Fibroblast of lung (primary cell): ENCODE results near the gene HK3. TPM values are rescaled to one million over a fixed set of nuclear protein-coding genes. Genes with fewer than 3 reads are reported as not detected.

ENCODE experiments used
- DNase-seq, 2 donors: peaks; one replicate each; pipeline versions ENCODE4 v3.0.0 to v3.0.0-alpha.2; 2010; ENCODE audit warnings: low read depth in 2 of 2
- H2AFZ ChIP-seq: 2 replicates; pipeline ENCODE4 v1.5.1; 2012; ENCODE audit warnings: low read length, control low read depth, inconsistent platforms
- H3K27ac ChIP-seq: 2 replicates; pipeline ENCODE4 v1.5.1; 2011; ENCODE audit warnings: low read length, control low read depth; ENCODE audit not compliant: insufficient read depth
- H3K27me3 ChIP-seq: 2 replicates; pipeline ENCODE4 v1.5.1; 2011; ENCODE audit warnings: mild to moderate bottlenecking, low read length; ENCODE audit not compliant: control insufficient read depth, insufficient read depth
- H3K36me3 ChIP-seq: 2 replicates; pipeline ENCODE4 v1.5.1; 2011; ENCODE audit warnings: low read length; ENCODE audit not compliant: control insufficient read depth, insufficient read depth
- H3K4me1 ChIP-seq: 2 replicates; pipeline ENCODE4 v1.5.1; 2011; ENCODE audit warnings: low read length; ENCODE audit not compliant: control insufficient read depth, insufficient read depth; ENCODE audit errors: extremely low read depth
- H3K4me2 ChIP-seq: 2 replicates; pipeline ENCODE4 v1.5.1; 2011; ENCODE audit warnings: low read length, control low read depth; ENCODE audit not compliant: insufficient read depth; ENCODE audit errors: extremely low read depth
- H3K4me3 ChIP-seq, 4 experiments: fragments of 200-600 bp in 1 of 4; sonication (generic) in 1 of 4; replicated peaks in 1 of 4; 2 replicates each; pipeline ENCODE4 v1.5.1; 2011 to 2016; ENCODE audit warnings: low read length in 4 of 4, low read depth in 3 of 4, mild to moderate bottlenecking in 3 of 4, control low read depth in 2 of 4, inconsistent platforms in 1 of 4, mixed read lengths in 1 of 4; ENCODE audit not compliant: insufficient read depth in 1 of 4; ENCODE audit errors: control extremely low read depth in 1 of 4
- H3K79me2 ChIP-seq: 2 replicates; pipeline ENCODE4 v1.5.1; 2012; ENCODE audit warnings: mild to moderate bottlenecking, low read length, inconsistent platforms; ENCODE audit not compliant: control insufficient read depth, insufficient read depth
- H3K9ac ChIP-seq: 2 replicates; pipeline ENCODE4 v1.5.1; 2011; ENCODE audit warnings: mild to moderate bottlenecking, low read length, control low read depth; ENCODE audit not compliant: insufficient read depth
- H3K9me3 ChIP-seq: 2 replicates; pipeline ENCODE4 v1.5.1; 2012; ENCODE audit warnings: low read depth, low read length; ENCODE audit not compliant: control insufficient read depth, insufficient read depth
- H4K20me1 ChIP-seq: 2 replicates; pipeline ENCODE4 v1.5.1; 2011; ENCODE audit warnings: low read length; ENCODE audit not compliant: control insufficient read depth, insufficient read depth; ENCODE audit errors: extremely low read depth
- EZH2 ChIP-seq: IDR thresholded peaks from 2 replicates; pipeline ENCODE4 v1.5.1; 2012; ENCODE audit warnings: low read length, control low read depth, mild to moderate bottlenecking; ENCODE audit errors: missing control alignments
- polyA plus RNA-seq, 2 donors: library from polyadenylated mRNA; depleted of rRNA in 1 of 2; stranded (reverse) in 1 of 2; unstranded in 1 of 2; fragments of >200 nt; gene quantifications; 2 replicates each; pipeline ENCODE4 v1.2.1, GENCODE V29; 2011 to 2012; ENCODE audit warnings: missing spikeins in 1 of 2
- total RNA-seq: library from RNA; depleted of rRNA; stranded (reverse); fragments of >200 nt; gene quantifications from 2 replicates; pipeline ENCODE4 v1.2.1, GENCODE V29; 2014
- TF ChIP-seq, protein P1 (sequence below), 2 donors: IDR thresholded peaks in 1 of 2; conservative IDR thresholded peaks in 1 of 2; 1 replicate in 1 of 2; 2 replicates in 1 of 2; pipeline ENCODE4 v1.5.1; 2011 to 2012; ENCODE audit warnings: low read length in 2 of 2, control low read depth in 1 of 2, inconsistent platforms in 1 of 2, low read depth in 1 of 2, mild to moderate bottlenecking in 1 of 2

The HK3 gene
- total and polyA plus RNA-seq, 2 donors (not counting 1 experiment from before 2014, with no cell fraction given): not detected

- Histone ChIP-seq H3K9me3 (no peaks in the 10 kb centered on the region), H4K20me1 (no peaks in the 10 kb centered on the region), H3K9ac (no peak overlapping the region), H3K79me2 (no peaks in the 10 kb centered on the region), H3K36me3 (peaks cover 2% of the 10 kb centered on the region), H2AFZ (no peak overlapping the region), H3K4me2 (no peak overlapping the region), H3K4me3 (no peak overlapping the region), H3K27ac (no peak overlapping the region), H3K4me1 (no peaks in the 10 kb centered on the region), H3K27me3 (no peaks in the 10 kb centered on the region)
- TF ChIP-seq, protein P1, sequence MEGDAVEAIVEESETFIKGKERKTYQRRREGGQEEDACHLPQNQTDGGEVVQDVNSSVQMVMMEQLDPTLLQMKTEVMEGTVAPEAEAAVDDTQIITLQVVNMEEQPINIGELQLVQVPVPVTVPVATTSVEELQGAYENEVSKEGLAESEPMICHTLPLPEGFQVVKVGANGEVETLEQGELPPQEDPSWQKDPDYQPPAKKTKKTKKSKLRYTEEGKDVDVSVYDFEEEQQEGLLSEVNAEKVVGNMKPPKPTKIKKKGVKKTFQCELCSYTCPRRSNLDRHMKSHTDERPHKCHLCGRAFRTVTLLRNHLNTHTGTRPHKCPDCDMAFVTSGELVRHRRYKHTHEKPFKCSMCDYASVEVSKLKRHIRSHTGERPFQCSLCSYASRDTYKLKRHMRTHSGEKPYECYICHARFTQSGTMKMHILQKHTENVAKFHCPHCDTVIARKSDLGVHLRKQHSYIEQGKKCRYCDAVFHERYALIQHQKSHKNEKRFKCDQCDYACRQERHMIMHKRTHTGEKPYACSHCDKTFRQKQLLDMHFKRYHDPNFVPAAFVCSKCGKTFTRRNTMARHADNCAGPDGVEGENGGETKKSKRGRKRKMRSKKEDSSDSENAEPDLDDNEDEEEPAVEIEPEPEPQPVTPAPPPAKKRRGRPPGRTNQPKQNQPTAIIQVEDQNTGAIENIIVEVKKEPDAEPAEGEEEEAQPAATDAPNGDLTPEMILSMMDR (conservative IDR thresholded peaks at IDR 0.05 in 1 of 2, IDR thresholded peaks at IDR 0.05 in 1 of 2; ENCODE audit: low read depth in 1 of 2, low read length in 2 of 2): no peak
- TF ChIP-seq EZH2: no peak
- DNase-seq: no peak
Observed at GRCh38 chr5:176938472-176938871, 39.3 kb upstream of the HK3 start.

- Histone ChIP-seq H3K4me1 (no peaks in the 10 kb centered on the region), H3K27me3 (no peaks in the 10 kb centered on the region), H3K4me3 (no peak overlapping the region), H3K9me3 (no peaks in the 10 kb centered on the region), H4K20me1 (no peaks in the 10 kb centered on the region), H3K9ac (no peak overlapping the region), H3K4me2 (no peak overlapping the region), H2AFZ (no peak overlapping the region), H3K27ac (no peak overlapping the region), H3K36me3 (no peaks in the 10 kb centered on the region), H3K79me2 (no peaks in the 10 kb centered on the region)
- TF ChIP-seq, protein P1 (conservative IDR thresholded peaks at IDR 0.05 in 1 of 2, IDR thresholded peaks at IDR 0.05 in 1 of 2; ENCODE audit: low read depth in 1 of 2, low read length in 2 of 2): no peak
- TF ChIP-seq EZH2: no peak
- DNase-seq: no peak
Observed at GRCh38 chr5:176935017-176935416, 35.9 kb upstream of the HK3 start.

DNA sequence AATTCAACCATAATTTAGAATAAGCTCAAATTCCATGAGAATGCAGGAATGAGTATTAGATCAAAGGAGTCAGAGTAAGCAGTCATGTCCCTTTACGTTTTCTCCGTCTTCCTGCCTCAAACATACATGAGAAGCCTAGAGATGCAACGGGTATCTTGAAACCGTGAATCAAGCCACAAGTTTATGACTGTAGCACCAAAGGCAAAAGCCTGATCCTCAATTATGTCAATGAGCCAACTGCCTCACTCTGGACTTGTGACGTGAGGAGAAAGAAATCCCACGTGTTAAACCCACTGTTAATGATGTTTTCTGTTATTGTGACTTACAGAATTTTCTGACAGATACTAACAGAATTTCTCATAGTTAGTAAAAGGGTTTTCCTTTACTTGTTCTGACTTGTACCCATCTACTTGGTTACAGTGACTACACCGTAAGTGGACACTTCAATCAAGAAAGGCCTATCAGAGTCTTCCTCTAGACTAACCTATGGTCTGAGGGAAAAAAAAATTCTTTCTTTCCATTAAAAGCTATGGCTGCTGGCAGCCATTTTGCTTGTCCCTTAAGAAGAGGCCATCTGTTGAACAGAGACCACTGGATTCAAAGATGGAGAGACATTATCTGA, 35.3 kb upstream of the HK3 start:
- no peak overlapping the region for H3K4me3 ChIP-seq
- H2AFZ ChIP-seq: no peak overlapping the region
- H3K27me3 ChIP-seq: no peaks in the 10 kb centered on the region
- H3K4me2 ChIP-seq: no peak overlapping the region
- H3K27ac ChIP-seq: no peak overlapping the region
- no peaks in the 10 kb centered on the region for H4K20me1 ChIP-seq
- TF ChIP-seq EZH2: no peak
- TF ChIP-seq, protein P1 (conservative IDR thresholded peaks at IDR 0.05 in 1 of 2, IDR thresholded peaks at IDR 0.05 in 1 of 2; ENCODE audit: low read depth in 1 of 2, low read length in 2 of 2): no peak
- H3K79me2 ChIP-seq: no peaks in the 10 kb centered on the region
- H3K9me3 ChIP-seq: no peaks in the 10 kb centered on the region
- H3K36me3 ChIP-seq: no peaks in the 10 kb centered on the region
- no peaks in the 10 kb centered on the region for H3K4me1 ChIP-seq
- DNase-seq: no peak
- H3K9ac ChIP-seq: no peak overlapping the region
